ENCODE measurements around the gene DOCK9.
"Not testable (repeated sequence)": the region's sequence is repeated elsewhere in the genome, so short reads cannot be mapped to it uniquely, and the experiment has no call there.

Gene DOCK9

DNA sequence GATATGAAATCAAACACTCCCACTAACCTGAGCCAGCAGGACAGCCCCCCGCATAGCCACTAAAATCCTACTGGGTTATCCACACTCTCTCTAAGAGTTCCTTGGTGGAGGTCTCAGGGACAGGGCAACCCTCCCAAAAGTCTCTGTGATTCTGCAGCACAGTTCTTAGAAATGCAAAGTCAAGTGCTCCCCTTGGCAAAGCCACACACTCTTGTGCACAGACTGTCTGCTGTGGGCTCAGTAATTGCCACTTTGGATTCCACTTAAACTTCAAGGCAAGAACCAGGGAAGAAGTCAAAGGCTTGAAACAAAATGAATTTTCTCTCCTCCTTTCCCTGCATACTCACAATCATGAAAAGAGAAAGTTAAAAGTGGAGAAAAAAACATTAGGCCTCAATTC lies 61.5 kb downstream of the DOCK9 start:
- no peak for DNase-seq (ENCODE audit: low read depth in 2 of 2)

DNA sequence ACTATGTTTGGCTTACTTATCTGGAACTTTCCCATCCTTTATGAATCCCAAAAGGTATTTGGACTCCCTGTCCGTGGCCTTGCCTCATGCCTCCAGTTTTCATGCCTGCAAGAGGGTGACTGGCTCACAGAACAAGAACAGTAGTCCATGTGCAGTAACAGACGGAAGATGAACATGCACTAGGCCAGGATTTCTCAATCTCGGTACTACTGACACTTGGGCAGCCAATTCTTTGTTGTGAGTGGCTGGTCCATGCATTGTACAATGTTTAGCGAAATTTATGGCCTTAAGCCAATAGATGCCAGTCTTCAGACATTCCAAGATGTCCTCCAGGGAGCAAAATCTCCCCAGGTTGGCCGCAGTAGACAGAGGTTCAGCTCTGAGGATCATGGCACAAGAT lies 61.9 kb downstream of the DOCK9 start:
- no peak for DNase-seq (ENCODE audit: low read depth in 2 of 2)

DNA sequence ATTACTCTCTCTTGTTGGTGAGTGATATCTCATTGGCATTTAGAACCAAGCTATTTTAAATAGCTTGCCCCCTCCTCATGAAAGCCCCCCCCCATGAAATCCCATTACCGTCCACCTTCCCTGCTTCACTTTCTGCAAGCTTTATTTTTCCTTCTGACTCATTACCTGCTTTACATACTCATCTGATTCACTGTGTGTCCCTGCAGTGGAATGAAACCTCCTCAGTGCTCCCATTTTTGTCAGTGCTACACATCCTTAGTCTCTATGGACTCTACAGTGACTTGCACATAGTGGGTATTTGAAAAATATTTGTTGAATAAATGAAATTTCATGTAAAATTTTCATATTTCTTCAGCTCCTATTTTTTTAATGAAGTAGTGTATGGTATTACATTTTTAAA lies 62.3 kb downstream of the DOCK9 start:
- no peak for DNase-seq (ENCODE audit: low read depth in 2 of 2)

DNA sequence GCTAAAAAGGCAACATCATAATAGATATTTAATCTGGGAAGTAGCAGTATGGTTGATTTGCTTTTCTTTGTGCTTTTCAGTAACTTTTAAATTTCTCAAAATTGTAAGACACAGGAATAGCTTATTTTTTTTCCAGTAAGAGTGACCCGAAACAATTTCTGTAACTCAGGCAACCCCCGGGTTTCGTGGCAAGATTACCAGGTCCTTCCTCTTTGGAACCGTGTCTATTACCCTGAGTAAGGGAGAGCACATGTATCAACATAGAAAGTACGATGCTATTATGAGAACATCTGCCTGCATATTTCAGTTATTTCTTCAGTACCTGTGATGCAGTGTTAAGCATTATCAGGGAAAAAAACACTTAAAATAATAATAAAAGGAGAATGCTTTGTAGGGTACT lies 64.1 kb downstream of the DOCK9 start:
- no peak for DNase-seq (ENCODE audit: low read depth in 2 of 2)

DNA sequence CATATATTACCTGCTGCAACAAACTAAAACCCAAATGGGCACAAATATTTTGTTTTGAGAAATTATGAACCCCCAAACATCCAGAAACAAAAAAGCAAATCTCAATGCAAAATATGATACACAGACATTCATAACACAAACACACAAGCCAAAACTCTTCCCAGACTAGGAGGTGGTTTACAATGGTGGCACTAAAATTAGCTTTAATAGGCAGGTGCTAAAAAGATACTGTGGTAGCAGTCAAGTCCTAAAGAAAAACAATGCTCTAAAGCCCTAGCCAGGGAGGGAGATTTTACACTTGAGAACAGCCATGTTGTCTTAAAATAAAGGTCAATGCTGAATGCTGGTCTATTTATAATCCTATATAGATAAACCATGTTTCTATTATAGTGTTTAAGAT lies 65.0 kb downstream of the DOCK9 start:
- DNase-seq (ENCODE audit: low read depth in 2 of 2) = no peak

DNA sequence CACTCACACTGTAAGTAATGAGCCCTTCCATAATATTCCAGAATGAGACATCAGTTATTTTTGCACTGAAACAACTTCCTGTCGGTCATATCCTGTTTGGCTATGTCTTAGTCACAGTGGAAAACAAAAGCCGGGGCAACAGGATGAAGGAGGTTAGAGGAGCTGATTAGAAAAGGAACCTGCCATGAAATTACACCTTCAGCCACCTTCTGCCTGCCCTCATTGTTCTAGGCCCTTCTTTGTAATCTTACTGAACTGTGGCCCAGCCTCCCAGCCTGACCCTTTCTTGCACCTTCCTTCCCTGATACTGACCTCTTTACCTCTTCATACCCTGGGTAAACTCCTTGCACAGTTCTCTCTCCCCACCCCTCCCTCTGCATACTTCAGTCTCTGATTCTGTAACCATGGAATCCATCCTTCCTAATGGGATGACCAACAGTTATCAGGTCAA lies 67.3 kb downstream of the DOCK9 start:
- no peak for DNase-seq (ENCODE audit: low read depth in 2 of 2)

DNA sequence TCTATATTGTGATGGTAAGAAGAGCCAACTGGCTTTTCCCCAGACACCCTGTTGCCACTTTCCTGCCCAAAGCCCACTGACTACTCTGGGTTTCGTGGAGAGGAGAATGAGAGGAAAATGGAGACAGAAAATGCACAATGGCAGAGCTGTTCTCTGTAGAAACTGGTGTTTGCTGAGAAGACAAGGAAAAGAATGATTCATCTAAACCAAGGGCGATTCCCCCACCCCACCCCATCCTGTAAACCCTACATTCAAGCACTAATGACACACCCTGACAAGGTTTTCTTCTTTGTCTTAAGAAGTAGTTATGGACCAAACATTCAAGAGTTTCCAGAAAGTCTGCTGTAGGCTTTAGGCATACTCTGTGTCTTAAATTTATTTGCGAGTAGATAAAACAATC lies 68.8 kb downstream of the DOCK9 start:
- DNase-seq (ENCODE audit: low read depth in 2 of 2) = no peak

DNA sequence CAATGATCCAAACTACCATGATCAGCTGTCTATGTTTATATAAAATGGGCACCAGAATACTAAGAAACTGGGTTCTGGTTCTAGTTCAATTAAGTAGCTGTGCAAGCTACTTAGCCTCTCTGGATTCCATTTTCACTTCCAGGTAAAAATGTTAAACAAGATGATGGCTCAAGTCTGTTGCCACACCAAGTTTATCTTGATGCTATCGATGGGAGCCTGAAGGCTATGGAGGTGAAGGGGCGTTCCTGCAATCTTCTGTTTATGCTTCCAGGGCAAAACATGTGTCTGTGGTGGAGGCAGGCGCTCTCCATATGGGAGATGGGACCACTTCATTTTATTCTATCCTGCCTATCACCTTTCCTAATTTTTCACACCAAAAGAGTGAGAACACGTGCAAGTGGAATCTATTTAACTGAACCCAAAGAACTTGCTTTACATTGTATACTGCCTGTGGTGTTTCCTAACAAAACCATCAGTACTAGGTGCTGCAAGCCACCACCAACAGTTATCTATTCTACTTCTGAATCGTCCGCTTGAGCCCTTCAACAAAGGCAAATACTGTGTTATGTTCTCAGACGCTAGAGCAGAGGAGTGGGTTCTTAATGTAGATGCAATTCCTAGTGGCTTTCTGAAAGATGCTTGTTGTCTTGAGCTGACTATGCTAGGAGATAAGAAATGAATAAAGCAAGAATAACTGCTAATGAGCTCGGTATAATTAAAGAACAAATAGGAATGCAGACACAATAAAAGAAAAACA lies 70.9 kb downstream of the DOCK9 start:
- no peak for DNase-seq (ENCODE audit: low read depth in 2 of 2)

DNA sequence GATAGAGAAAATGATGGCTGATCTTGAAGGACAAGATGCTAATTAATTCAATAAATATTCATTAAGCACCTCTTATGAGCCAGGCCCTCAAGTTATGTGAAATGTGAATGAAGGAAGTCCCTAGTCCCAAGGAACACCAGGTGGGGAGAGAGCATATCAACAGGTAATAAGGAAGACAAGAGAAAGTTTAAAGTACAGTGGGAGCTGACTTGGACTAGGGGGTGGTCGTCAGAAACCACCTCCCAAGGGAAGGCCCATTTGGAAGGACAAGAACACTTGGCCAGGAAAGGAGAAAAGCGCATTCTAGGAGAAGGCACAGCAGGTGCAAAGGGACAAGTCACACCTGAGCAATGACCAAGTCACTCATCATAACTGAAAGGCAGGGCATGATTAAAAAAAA lies 72.7 kb downstream of the DOCK9 start:
- no peak for DNase-seq (ENCODE audit: low read depth in 2 of 2)

DNA sequence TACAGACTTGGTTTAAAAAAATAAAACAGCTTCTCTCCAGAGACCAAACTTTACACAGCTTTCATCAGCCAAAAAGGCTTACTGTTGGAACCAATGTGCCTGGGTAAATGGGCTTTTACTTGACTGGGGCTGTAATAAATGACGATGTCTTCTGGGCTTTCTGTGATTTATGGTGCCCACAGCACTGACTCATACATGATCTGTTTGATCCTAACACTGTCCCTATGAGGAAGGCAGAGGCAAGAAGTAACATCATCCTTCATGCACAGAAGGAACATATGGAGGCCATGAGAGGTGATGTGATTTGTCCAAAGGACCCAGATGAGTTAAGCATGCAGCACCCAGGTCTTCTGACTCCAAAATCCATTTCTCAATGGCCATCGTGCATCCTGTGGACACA lies 77.4 kb downstream of the DOCK9 start:
- no peak for DNase-seq (ENCODE audit: low read depth in 2 of 2)

DNA sequence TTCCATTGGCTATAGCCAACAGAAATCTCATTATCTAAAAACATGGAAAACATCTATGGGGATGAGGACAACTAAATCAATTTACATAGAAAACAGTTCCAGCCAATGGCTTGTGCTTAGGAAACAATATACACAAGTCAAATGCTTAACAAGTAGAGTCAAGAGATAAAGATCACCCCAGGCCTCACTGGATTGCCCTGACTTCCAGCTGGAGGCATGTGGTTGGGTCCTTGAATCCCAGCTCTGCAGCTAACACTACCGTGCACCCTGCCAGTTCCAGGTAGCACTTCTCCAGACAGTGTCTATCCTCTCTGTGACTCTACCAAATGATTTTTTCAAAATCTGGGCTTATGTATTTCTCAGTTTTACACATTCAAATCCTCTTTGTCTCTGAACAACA lies 80.2 kb downstream of the DOCK9 start:
- no peak for DNase-seq (ENCODE audit: low read depth in 2 of 2)

DNA sequence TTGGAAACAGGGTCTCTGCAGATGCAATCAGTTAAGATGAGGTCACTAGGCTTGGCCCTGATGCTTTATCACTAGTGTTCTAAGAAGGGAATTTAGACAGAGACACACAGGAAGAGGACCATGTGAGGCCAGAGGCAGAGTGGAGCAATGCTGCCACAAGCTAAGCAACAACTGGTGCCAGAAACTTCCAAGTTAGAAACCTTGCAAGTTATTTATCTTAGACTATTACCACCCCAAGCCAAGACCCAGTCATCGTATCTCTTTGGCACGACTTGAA lies 81.1 kb downstream of the DOCK9 start:
- DNase-seq (ENCODE audit: low read depth in 2 of 2) = no peak

DNA sequence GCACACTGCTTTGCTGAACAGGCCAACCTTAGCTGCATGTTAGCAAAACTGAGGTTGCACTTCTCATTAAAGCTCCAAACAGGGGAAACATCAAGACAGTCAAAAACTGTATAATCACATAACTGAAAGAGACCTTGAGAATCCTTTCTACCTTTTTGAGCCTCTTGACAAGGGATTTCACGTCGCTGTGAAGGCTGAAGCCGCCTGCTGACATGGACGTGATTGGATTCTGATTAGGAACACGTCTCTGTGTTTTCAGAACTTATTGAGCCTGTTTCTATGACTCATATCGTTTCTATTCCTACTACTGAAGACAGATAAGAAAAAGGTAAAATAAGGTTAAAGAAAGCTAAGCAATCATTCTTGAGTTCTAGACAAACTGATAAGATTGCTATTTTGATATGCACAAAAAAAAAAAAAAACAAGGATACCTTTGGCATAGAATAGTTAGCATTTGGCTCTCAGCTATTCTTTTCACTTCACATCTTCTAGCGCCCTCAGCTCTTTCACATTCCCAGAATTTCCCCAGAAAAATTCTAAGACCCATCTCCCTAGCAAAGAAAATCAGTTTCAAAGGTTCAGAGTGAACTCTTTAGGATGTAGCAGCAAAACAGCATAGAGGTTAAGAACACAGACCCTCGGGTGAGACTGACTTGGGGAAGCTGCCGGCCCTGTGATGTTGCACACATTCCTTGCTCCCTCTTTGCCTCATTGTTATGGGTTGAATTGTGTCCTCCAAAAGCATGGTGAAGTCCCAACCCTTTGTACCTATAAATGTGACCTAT lies 81.6 kb downstream of the DOCK9 start:
- DNase-seq (ENCODE audit: low read depth in 2 of 2) = no peak

DNA sequence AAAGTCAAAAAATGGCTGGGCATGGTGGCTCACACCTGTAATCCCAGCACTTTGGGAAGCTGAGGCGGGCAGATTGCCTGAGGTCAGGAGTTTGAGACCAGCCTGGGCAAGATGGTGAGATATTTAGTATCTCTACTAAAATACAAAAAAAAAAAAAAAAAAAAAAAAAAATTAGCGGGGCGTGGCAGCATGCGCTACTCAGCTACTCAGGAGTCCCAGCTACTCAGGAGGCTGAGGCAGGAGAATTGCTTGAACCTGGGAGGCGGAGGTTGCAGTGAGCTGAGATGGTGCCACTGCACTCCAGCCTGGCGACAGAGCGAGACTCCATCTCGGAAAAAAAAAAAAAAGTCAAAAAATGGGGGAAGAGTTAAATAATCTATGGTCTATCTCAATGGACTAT lies 83.0 kb downstream of the DOCK9 start:
- DNase-seq (ENCODE audit: low read depth in 2 of 2) = not testable (repeated sequence)

DNA sequence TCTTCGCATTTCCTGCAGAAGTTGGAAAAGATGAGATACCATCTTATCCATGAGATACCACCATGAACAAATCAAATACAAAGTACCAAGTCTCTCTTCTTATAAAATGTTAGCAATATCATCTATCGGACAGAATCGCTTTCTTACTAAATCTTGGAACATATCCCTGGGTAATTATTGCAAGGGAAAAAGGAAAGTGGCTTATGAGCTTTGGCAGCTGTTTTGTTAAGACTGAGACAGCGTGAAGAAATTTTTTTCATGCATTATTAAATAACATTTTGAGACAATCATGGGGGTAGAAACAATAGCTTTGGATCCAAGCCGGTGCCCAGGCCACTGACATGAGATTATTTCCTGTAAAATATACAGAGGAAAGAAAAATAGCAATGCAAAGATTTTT lies 84.5 kb downstream of the DOCK9 start:
- no peak for DNase-seq (ENCODE audit: low read depth in 2 of 2)

DNA sequence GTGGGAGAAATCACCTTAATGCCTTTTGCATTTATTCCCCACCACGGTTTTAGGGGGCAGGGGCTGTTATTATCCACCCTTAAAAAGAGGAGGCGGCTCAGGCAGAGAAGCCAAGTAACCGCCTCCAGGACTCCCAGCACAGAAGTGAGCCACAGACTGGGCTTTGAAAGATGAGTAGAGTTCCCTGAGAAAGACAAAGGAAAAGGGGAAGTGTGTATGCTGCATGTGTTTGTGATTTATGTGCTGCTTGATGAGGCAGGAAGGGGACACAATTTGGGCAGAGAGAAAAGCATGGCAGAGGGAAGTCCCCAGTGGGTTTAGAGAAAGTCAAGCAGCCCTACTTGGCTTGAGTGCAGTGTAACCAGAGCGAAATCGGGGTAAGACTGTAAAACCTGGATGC lies 85.0 kb downstream of the DOCK9 start:
- no peak for DNase-seq (ENCODE audit: low read depth in 2 of 2)

DNA sequence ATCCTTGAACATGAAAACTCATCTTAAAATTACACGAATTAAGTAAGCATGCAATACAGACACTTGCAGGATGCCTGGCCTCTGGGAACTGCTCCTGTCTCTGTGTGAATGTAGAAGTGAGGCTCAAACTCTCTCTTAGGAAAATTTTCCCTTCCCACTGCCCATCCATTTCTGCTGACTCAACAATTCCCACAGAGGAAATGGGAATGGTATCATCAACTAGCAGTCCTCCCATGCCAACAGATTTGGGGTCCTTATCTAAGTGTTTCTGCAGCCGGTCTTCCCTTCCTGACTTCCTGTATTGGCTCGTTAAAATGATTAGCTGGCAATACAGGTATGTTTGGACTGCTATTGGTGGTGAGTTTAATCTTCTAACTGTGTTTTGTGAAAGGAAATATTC lies 85.8 kb downstream of the DOCK9 start:
- DNase-seq (ENCODE audit: low read depth in 2 of 2) = no peak

DNA sequence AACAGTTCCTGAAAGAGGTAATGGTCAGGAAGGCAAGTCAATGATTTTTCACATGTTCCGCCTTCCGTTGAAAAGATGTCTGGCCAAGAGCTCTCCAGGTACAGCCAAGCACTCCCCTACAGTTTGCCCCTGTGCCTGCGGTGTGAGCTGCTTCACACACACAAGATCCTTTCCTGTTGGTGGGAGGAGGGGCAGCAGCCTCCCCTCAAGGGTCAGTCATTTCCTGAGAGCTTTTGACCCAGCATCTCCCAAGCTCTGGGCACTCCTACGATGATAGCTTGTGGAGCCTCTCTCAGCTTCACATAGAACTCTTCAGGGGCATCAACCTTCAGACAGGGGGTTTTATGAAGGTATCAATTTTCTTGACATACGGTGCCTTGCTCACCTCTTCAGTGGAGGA lies 86.9 kb downstream of the DOCK9 start:
- DNase-seq (ENCODE audit: low read depth in 2 of 2) = no peak

DNA sequence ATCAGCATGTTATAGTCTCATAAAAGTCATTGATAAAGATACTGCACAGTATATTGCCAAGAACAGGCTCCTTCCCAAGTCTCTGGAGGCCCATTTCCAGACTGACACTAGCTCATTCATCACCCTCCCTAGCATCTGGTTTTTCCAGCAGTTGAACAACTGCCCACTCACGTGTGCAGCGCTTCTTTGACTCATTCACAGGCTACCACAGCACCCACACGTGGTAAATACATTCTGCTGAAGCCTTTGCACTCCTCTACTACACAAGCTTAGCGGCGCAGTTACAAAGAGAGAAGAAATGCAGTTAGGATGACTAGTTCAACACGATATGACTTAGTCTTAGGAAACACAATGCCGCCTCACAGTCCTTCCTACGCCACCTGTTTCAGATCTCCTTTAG lies 87.7 kb downstream of the DOCK9 start:
- DNase-seq (ENCODE audit: low read depth in 2 of 2) = no peak

DNA sequence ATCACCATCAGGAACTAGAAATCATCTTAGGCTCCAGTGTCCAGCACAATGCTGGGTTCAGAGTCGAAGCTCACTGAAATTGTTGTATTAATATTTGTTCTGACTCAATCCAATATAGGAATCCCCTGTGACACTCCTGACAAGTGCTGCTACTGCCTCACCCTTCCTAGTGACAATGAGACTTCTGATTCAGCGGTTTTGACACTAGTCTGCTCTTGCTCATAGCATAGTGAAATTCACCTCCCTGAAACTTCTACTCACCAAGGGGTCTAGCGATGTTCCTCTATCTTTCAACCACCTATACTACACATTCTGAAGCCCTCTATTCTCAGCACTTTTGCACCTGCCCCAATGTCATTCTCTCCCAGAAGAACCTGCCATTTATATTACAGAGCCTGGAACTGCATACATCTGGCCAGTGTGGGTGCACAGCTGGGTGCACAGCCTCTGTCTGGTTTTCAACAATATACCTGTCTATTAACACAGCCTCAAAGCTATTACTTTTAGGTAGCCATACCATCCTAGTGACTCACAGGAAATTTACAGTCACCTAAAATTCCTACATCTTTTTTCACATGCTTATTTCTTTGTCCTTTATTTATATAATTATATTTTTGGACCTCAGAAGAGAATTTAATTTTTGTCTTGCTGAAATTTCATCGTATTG lies 88.3 kb downstream of the DOCK9 start:
- DNase-seq (ENCODE audit: low read depth in 2 of 2) = no peak

DNA sequence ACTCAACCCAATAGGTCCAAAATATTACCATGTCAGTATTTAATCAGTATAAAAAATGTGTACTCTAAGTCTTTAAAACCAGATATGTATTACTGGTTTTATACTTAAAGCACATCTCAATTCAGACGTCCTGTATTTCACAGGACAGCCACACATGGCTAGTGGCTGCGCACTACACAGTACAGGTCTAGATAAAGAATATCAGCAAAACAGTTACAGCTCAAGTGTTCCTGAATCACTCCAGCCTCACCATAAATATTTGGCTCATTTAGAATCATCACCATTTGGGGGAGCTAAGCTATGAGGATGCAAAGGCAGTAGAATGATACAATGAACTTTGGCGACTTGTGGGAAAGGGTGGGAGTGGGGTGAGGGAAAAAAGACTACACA lies 89.0 kb downstream of the DOCK9 start:
- no peak for DNase-seq (ENCODE audit: low read depth in 2 of 2)

DNA sequence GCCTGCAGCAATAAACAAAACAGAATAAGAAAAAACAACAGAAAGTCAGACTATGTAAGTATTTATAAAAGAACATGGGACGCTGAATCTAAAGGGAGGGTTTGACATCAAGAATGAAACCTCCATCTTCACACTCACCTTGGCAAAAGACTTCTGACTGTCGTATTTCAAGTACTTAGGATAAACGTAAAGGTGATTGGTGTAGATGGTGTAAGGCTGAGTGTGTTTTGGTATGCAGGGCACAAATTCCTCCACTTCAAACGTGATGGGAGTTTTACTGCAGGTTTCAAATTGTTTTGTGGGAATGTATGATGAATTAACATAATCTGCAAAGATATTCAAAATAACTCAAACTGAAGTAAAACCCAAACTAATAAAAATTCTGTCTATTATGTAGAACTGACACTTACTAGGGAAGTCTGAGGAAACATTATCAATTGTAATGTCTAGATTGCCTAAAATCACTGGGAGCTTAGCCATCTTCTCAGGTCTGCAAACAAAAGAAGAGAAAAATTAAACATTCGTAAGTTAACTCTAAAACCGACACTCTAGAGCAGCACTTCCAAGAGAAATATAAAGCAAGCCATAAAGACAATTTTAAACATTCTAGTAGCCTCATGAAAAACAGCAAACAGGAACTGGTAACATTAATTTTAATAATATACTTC lies 89.5 kb downstream of the DOCK9 start:
- no peak for DNase-seq (ENCODE audit: low read depth in 2 of 2)
